NB4 (cell line): ENCODE measurements around the gene SPEM1.

Source experiments
- DNase-seq: peaks from one replicate; pipeline ENCODE4 v3.0.0; 2010; ENCODE audit warnings: low read depth
- H3K4me3 ChIP-seq: one replicate; pipeline ENCODE4 v1.5.1; 2011; ENCODE audit warnings: mild to moderate bottlenecking, low read depth, low read length, moderate library complexity
- MYC ChIP-seq: IDR thresholded peaks from 2 replicates; pipeline ENCODE4 v1.6.1; 2011; ENCODE audit warnings: low read depth, low read length
- POLR2A ChIP-seq: IDR thresholded peaks from 2 replicates; pipeline ENCODE4 v1.6.1; 2011; ENCODE audit warnings: mild to moderate bottlenecking; ENCODE audit not compliant: insufficient read length; ENCODE audit errors: extremely low read depth
- TF ChIP-seq, protein P1 (sequence below): IDR thresholded peaks from 2 replicates; pipeline ENCODE4 v1.6.1; 2011; ENCODE audit warnings: low read depth, low read length
- TF ChIP-seq, protein P2 (sequence below): IDR thresholded peaks from one replicate; pipeline ENCODE4 v1.5.1; 2012; ENCODE audit warnings: low read depth, low read length

SPEM1 gene

DNA sequence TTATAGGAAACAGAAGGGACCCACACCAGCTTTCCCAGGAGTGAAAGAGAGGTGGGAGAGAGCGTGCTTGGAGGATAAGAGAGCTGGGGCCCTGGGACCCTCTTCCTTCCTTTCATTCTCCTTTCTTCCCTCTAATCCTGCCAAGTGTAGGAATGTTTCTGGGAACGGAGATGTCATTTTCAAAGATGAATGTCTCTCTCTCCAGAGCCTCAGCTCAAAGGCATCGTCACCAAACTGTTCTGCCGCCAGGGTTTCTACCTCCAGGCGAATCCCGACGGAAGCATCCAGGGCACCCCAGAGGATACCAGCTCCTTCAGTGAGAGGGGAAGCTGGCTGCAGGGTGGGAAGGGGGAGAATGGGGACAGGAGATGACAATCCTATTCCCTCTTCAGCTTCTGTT lies 21.1 kb downstream of the SPEM1 start:
- no peak for TF ChIP-seq POLR2A
- TF ChIP-seq, protein P1, sequence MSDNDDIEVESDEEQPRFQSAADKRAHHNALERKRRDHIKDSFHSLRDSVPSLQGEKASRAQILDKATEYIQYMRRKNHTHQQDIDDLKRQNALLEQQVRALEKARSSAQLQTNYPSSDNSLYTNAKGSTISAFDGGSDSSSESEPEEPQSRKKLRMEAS = no peak
- TF ChIP-seq, protein P2, sequence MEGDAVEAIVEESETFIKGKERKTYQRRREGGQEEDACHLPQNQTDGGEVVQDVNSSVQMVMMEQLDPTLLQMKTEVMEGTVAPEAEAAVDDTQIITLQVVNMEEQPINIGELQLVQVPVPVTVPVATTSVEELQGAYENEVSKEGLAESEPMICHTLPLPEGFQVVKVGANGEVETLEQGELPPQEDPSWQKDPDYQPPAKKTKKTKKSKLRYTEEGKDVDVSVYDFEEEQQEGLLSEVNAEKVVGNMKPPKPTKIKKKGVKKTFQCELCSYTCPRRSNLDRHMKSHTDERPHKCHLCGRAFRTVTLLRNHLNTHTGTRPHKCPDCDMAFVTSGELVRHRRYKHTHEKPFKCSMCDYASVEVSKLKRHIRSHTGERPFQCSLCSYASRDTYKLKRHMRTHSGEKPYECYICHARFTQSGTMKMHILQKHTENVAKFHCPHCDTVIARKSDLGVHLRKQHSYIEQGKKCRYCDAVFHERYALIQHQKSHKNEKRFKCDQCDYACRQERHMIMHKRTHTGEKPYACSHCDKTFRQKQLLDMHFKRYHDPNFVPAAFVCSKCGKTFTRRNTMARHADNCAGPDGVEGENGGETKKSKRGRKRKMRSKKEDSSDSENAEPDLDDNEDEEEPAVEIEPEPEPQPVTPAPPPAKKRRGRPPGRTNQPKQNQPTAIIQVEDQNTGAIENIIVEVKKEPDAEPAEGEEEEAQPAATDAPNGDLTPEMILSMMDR = no peak
- no peak for TF ChIP-seq MYC
- H3K4me3 ChIP-seq = no peak overlapping the region
- no peak for DNase-seq

GRCh38 chr17:7442142-7442541 lies 22.0 kb downstream of the SPEM1 start:
- no peak for TF ChIP-seq POLR2A
- no peak for TF ChIP-seq MYC
- TF ChIP-seq, protein P1 = no peak
- TF ChIP-seq, protein P2 = no peak
- no peak overlapping the region for H3K4me3 ChIP-seq
- no peak for DNase-seq

DNA sequence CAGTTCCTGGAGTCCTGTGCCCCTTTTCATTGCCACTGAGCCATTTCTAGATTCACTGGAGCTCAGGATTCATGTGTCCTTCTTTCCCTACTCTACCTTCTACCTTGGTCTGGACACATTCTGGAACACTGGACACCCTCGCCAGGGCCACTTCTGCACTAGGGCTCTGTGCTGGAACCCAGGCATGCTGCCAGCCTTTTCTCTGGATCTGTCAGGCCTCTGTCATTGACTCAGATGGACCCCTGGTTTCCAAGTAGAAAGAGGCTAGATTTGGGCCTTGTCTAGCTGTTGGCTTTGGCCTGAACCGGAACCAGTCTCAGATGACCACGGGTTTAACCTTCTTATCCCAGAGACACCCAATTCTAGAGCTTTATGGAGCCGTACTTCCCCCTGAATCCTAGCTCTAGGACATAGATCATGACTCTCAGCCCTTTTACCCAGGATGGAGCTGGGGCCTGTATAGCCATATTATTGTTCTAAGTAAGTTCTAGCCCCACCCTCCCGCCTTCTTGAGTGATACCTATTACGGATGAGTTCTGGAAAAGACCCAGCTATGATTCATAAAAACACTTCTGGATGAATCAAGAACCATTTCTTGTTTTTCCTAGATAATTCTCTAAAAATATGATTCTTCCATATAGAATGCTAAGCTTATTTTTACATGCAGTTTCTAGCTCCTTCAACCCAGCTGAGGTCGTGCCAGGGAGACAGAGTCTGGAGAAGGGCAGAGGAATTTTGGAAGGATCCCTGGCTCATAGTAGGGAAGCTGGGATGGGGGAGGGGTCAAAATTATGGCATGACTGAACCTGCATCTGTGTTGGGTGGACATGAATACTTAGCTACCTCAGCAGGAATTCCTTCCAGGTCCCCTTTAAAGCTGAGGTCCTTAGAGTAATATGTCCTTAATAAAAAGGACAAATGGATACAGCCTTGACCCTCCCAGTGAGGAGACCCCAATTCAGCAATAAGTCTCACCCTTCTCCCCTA lies 23.7 kb downstream of the SPEM1 start:
- no peak overlapping the region for H3K4me3 ChIP-seq
- DNase-seq = no peak
- TF ChIP-seq MYC (no peak), POLR2A (no peak)
- TF ChIP-seq, protein P2 = no peak
- TF ChIP-seq, protein P1 = no peak

DNA sequence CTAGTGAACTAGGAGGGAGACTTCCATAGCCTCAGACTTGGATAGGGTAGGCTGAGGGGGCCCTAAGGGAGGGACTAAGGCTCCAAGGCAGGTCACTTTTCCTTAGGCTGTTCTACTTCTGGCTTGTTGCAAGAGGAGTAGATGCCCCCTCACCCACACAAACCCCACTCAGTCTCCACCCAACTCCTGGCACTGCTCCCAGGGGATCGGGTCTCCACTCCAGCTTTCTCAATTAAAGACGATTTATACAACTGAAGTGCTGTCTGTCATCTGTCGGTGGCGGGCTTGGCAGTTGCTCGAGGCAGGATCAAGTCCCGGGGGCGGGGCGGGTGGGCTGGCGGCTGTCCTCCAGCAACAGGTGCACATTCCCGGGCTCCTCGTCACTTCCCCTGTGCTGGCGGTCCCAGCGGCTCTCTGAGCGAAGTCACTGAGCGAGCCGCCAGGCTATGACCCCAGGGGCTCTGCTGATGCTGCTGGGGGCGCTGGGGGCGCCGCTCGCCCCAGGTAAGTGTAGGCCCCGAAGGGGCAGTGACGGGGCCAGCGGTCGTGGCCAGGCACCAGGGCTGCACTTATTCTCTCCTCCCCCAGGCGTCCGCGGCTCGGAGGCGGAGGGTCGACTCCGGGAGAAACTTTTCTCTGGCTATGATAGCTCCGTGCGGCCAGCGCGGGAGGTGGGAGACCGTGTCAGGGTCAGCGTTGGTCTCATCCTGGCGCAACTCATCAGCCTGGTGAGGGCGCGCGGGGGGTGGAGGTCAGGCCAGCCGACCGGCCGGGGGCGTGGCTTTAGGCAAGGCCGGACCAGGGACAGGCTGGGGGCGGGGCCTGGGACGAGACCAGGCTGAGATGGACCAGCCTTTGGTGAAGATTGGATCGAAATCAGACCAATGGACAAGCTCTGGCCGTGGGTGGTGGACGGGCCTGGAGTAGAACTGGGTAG lies 24.8 kb downstream of the SPEM1 start, which contains the start of gene CHRNB1:
TSS of gene CHRNB1 (plus strand) at position 380 of the 937 bp plus-strand sequence. CDS start at position 447, 67 bp downstream.
- no peak within 1 kb of the TSS for H3K4me3 ChIP-seq
- DNase-seq = no peak
- TF ChIP-seq, protein P2 = no peak
- TF ChIP-seq, protein P1 = no peak
- TF ChIP-seq POLR2A = no peak
- no peak for TF ChIP-seq MYC

DNA sequence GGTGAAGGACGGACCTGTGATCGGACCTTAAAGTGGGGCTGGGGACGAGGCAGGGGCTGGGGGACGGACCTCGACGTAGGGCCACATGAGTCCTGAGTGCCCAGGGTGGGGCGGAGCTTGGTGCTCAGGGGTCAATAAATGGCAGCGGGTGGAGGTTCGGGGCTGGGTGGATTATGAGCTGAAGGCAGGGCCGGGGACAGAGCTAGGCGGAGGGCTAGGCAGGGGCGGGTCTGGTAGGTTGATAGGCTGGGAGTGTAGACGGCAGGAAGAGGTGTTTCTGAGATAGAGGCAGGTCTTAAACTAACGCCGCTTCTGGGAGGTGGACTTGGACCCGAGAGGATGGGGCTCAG lies 25.5 kb downstream of the SPEM1 start:
- no peak for DNase-seq
- no peak overlapping the region for H3K4me3 ChIP-seq
- no peak for TF ChIP-seq POLR2A
- TF ChIP-seq, protein P1 = no peak
- TF ChIP-seq MYC = no peak
- TF ChIP-seq, protein P2 = no peak
